Kidney epithelial cell (primary cell): ENCODE results near the gene IL17REL. TPM values are rescaled to one million over a fixed set of nuclear protein-coding genes. Genes with fewer than 3 reads are reported as not detected.

Experiments
- DNase-seq: peaks from one replicate; pipeline ENCODE4 v3.0.0-alpha.2; 2010; ENCODE audit warnings: low read depth
- H3K27me3 ChIP-seq: 2 replicates; pipeline ENCODE4 v1.6.0; 2011; ENCODE audit warnings: low read length; ENCODE audit not compliant: control insufficient read depth, insufficient read depth
- H3K36me3 ChIP-seq: 2 replicates; pipeline ENCODE4 v1.5.1; 2011; ENCODE audit warnings: low read length; ENCODE audit not compliant: control insufficient read depth, insufficient read depth
- H3K4me3 ChIP-seq: 2 replicates; pipeline ENCODE4 v1.5.1; 2011; ENCODE audit warnings: low read depth, mild to moderate bottlenecking, control low read depth, low read length
- CTCF ChIP-seq: IDR thresholded peaks from 2 replicates; pipeline ENCODE4 v1.5.1; 2011; ENCODE audit warnings: mild to moderate bottlenecking, moderate library complexity, low read length, control low read depth, inconsistent platforms; ENCODE audit not compliant: insufficient read depth, poor library complexity, severe bottlenecking
- total RNA-seq: library from RNA; depleted of rRNA; stranded (reverse); fragments of >200 nt; gene quantifications from 2 replicates; pipeline ENCODE4 v1.2.3, GENCODE V29; 2015

Gene IL17REL
- total RNA-seq = not detected in 2 replicates

GRCh38 chr22:50012211-50013181 is at the start of gene IL17REL:
IL17REL (minus strand) TSS chr22:50012765; CDS start chr22:50012646, 119 bp downstream.
- H3K36me3 ChIP-seq = no peaks in the 10 kb centered on the region
- no peak for DNase-seq
- peak; percentile 10 for TF ChIP-seq CTCF
- peaks cover 78% of the 10 kb centered on the region for H3K27me3 ChIP-seq
- no peak within 1 kb of the TSS for H3K4me3 ChIP-seq

- no peaks in the 10 kb centered on the region for H3K36me3 ChIP-seq
- no peak overlapping the region for H3K4me3 ChIP-seq
- DNase-seq = no peak
- peaks cover 55% of the 10 kb centered on the region for H3K27me3 ChIP-seq
- TF ChIP-seq CTCF = no peak
Measured at GRCh38 chr22:50061824-50062355, 49.3 kb upstream of the IL17REL start.

- Histone ChIP-seq H3K27me3 (peaks cover 57% of the 10 kb centered on the region), H3K36me3 (no peaks in the 10 kb centered on the region), H3K4me3 (no peak overlapping the region)
- TF ChIP-seq CTCF = no peak
- no peak for DNase-seq
Measured at GRCh38 chr22:50061141-50061823, 48.7 kb upstream of the IL17REL start.

GRCh38 chr22:50060441-50061140 is 48.0 kb upstream of the IL17REL start:
- Histone ChIP-seq H3K36me3 (no peaks in the 10 kb centered on the region), H3K4me3 (no peak overlapping the region), H3K27me3 (peaks cover 57% of the 10 kb centered on the region)
- DNase-seq = no peak
- no peak for TF ChIP-seq CTCF

GRCh38 chr22:50059881-50060262 is 47.3 kb upstream of the IL17REL start:
- no peak for TF ChIP-seq CTCF
- peaks cover 57% of the 10 kb centered on the region for H3K27me3 ChIP-seq
- no peak overlapping the region for H3K4me3 ChIP-seq
- no peaks in the 10 kb centered on the region for H3K36me3 ChIP-seq
- DNase-seq = no peak
